ENCODE results near the gene KRT34.

DNA sequence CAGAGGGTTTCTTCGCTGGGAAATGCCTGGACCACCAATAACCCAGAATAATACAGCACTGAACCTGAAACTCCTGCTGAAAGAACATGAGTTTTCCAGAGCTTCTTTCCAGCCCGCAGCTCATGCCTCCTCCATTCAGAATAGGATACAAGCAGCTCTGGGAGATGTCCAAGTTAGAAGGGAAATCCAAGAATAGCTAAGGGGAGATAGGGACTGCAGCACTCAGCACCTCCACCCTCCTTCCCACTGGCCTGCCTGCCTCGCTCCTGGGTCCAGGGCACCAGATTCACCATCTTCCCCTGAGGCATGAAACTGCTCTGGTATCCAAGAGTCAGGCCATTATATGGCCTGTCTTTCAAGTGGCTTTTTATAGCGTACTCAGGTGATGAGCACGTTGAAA, 11.2 kb upstream of the KRT34 start:
- no peak for TF ChIP-seq EZH2 (IDR thresholded peaks at IDR 0.05; ENCODE audit: insufficient read depth, poor library complexity, severe bottlenecking)
- no peak for TF ChIP-seq EZH2phosphoT487 (IDR thresholded peaks at IDR 0.05; ENCODE audit: insufficient read depth, low read depth)

Measured in GM23248 (cell line).